GM12801 (cell line): ENCODE results near the gene ISX.

Experiments
- CTCF ChIP-seq: IDR thresholded peaks from one replicate; pipeline ENCODE4 v1.5.1; 2011; ENCODE audit warnings: control low read depth; ENCODE audit not compliant: insufficient read length; ENCODE audit errors: extremely low read depth

The ISX gene

GRCh38 chr22:35092406-35092805 lies 26.4 kb downstream of the ISX start:
- no peak for TF ChIP-seq CTCF

- no peak for TF ChIP-seq CTCF
Observed at GRCh38 chr22:35098921-35099320, 33.0 kb downstream of the ISX start.

GRCh38 chr22:35099883-35100282 lies 33.9 kb downstream of the ISX start:
- TF ChIP-seq CTCF, result no peak

GRCh38 chr22:35102663-35103062 lies 36.7 kb downstream of the ISX start:
- no peak for TF ChIP-seq CTCF

- TF ChIP-seq CTCF, result no peak
Observed at GRCh38 chr22:35103761-35104160, 37.8 kb downstream of the ISX start.

- TF ChIP-seq CTCF, result no peak
Observed at GRCh38 chr22:35104491-35104890, 38.5 kb downstream of the ISX start.

- TF ChIP-seq CTCF, result no peak
Observed at GRCh38 chr22:35109616-35110015, 43.7 kb downstream of the ISX start.

- no peak for TF ChIP-seq CTCF
Observed at GRCh38 chr22:35111244-35111643, 45.3 kb downstream of the ISX start.
